SW 1271 (cell line): ENCODE data around the gene TSR3.

ENCODE experiments used
- DNase-seq, 2 experiments: peaks; one replicate each; lab custom pipeline; 2025; lab: John Stamatoyannopoulos, UW

The TSR3 gene

DNA sequence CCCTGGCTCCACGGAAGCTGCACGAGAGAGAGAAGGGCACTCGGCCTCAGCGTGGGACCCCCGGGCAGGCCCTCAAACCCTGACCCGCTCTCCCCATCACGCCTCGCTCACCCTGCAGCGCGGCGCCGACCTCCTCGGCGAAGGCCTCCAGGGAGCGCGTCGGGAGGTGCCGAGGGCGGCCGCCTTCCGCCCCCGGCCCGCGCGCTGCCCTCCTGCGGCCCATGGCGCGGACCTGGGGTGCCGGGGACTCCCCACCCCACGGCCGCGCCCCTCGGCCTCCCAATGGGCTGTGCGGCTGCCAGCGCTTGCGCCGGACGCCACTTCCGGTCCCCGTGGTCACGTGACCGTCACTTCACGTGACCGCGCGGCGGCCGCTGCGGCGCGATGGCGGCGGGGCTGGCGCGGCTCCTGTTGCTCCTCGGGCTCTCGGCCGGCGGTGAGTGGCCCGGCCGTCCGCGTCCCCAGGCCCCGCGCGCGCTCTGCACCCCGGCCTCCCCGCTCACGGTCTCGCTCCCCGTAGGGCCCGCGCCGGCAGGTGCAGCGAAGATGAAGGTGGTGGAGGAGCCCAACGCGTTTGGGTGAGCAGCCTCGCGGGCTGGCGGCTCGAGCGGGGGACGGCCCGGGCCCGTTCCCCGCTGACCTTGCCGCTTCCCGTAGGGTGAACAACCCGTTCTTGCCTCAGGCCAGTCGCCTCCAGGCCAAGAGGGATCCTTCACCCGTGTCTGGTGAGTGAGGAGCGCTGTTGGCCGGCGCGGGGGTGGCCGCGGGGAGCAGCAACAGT is at the start of gene TSR3, which contains the start of gene GNPTG:
TSS of gene TSR3 (minus strand) at position 297 of the 781 bp plus-strand sequence. CDS start at position 223, 74 bp downstream.
TSS of gene GNPTG (plus strand) at position 350 of the 781 bp plus-strand sequence. CDS start at position 385, 35 bp downstream.
- DNase-seq, result peak in 1 of 2 experiments; percentile 44

DNA sequence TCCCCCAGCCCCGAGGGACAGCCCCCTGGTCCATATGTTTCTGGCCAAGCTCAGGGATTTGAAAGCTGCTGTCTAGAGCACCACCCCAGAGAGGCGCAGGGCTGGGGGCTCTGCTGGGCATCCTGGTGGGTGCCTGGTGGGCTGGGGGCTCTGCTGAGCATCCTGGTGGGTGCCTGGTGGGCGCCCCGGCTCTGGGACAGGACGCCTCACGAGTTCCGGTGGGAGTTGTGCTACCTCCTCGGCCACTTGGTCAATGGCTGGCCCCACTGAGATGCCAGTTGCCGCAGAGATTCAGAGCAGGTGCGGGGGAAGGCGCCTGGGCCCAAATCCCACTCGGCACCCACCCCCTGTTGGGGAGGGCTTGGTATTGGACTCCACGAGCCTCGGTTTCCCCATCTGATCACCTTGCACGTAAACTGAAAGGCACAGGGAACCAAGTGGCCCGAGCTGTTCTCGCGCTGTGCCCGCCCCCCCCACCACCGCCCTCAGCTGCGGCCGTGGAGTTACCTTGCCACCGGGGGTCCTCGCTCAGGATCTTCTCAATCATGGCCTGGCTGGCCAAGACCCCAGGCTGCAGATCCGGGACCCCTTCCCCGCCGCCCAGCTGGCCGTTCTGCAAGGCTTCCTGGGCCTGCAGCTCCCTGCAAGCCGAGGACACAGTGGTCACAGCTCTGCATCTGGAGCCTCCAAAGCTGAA is 49.5 kb upstream of the TSR3 start:
- DNase-seq, result no peak

DNA sequence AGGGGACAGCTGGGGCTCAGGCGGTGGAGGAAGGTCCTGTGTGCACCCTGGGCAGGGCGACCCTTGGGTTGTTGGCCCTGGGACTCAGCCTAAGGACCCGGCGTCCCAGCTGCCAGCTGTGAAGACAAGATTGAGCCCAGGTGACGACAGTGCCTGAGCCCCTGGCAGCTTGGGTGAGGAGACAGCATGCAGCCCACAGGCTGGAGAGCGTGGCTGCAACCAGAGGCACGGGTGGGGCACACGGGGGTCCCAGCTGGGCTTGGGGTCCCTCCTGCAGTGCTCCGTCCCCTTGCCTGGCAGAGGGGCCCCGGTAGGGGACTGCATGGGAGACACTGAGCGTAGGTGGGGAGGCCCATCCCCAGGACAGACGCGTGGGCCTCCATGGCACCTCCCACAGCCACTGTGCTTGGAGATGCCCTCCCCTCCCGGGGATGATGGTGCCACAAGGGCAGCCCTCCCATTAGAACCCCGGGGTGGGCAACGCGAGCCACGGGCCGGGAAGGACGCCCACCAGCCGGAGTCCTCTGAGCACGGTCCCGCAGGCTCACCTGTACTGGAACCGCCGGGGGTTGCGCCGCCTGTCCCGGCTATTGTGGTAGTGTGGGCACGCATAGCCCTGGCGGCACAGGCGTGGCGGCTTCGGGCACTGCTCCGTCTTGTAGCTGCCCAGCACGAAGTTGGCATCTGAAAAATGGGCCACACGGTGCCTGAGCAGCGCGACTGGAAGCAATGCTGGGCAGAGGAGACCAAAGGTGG is 47.3 kb upstream of the TSR3 start:
- DNase-seq, result no peak

- DNase-seq, result no peak
Measured at GRCh38 chr16:1398351-1398750, 46.7 kb upstream of the TSR3 start.

GRCh38 chr16:1397779-1398178 is 46.1 kb upstream of the TSR3 start:
- no peak for DNase-seq

DNA sequence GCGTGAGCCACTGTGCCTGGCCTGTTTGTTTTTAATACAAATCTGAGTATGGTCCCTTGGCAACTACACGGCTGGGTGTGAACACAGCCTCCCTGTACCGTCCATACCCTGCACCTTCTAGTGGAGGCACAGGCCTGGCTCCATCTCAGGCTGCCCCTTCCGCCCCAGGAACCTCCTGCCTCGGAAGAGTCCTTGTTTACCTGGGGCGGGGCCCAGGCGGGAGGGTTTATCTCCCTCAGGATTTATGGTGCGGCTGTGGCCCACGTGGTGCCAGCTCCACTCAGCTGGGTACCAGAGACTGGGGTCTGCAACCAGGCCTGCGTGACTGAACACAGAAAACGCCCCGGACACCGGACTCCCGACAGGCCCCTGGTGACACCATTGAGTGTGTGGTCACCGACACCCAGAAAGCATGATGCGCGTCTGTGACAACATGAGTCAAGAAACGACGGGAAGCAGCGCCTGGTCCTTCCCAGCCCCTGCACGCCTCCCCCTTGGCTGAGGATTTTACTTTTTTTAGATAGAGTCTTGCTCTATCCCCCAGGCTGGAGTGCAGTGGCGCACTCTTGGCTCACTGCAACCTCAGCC is 43.9 kb upstream of the TSR3 start:
- no peak for DNase-seq

- no peak for DNase-seq
Measured at GRCh38 chr16:1394367-1394951, 42.8 kb upstream of the TSR3 start.

DNA sequence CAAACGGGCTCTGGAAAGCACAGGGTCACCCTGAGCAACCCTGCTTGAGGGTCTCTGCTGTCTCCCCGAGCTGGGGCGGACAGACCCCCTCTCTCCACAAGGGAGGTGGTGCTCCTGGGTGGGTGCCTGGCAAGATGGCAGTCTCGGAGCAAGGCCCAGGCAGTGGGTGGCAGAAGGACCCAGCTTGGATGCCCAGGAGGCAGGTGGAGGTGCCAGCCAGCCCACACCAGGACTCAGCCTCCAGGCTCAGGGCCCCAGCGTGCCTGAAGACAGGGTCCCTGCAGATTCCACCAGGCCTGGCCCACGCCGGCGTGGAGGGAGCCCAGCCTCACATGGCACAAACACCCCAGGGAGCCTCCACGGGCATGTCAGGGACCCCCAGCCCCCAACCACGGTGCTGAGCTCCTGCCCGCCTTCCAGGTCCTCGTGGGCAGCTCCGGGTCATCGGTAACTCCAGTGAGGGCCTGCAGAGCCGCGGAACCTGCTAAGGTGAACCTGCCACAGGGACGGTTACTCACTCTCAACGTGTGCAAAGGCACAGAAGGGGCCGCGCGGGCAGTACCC is 42.0 kb upstream of the TSR3 start:
- DNase-seq, result no peak

DNA sequence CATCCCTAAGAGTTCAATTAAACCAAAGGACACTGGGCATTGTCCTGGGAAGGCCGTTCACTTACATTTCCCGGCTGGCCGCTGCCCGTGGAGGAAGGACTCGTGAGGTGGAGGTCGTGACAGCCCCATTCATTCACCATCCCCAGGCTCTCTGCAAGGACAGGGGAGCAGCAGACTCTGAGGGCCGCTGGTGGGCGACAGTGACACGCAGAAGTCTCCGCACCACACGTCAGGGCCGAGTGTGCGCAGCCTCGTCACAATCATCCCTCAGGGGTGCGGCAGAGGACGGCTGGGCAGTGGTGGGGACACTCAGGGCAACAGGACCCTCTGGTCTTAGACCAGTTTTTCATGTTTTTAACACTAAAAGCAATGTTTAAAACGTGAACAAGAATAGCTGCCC is 41.1 kb upstream of the TSR3 start:
- DNase-seq, result no peak

DNA sequence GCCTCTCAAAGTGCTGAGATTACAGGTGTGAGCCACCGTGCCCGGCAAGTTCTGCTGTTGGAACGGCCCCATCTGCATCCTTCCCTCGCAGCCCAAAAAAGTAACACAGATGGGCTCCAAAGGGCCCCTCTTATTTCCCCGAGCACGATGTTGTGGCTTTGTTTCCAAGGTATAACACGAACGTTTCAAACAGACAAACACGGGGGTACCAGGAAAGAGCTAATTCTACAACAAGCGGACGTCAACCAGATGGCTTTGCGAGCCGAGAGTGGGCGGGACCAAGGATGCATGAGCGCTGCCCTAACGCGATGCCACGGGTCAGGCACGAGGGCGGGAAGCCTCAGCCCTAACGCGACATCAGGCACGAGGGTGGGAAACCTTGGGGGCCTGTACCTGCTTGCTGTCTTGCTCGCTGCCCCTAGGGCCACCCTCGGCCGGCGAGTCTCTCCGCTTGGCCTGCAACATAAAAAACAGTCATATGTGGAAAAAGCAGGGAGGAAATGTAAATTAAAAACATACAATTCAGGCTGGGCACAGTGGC is 38.6 kb upstream of the TSR3 start:
- DNase-seq, result no peak

DNA sequence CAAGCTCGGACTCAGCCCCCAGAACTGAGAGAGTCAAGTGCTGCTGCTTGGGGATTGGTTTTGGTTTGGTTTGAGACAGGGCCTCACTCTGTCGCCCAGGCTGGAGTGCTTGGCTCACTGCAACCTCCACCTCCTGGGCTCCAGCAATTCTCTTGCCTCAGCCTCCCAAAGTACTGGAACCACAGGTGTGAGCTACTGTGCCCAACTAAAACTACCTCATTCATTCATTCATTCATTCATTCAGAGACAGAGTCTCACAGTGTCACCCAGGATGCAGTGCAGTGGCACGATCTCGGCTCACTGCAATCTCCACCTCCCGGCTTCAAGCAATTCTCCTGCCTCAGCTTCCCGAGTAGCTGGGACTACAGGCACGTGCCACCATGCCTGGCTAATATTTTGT is 38.1 kb upstream of the TSR3 start:
- DNase-seq, result no peak

GRCh38 chr16:1387331-1387730 is 35.7 kb upstream of the TSR3 start:
- no peak for DNase-seq

GRCh38 chr16:1385232-1385631 is 33.6 kb upstream of the TSR3 start:
- DNase-seq, result no peak

- DNase-seq, result no peak
Measured at GRCh38 chr16:1383556-1383955, 31.9 kb upstream of the TSR3 start.

GRCh38 chr16:1381612-1382406 is 30.1 kb upstream of the TSR3 start:
- DNase-seq, result no peak

DNA sequence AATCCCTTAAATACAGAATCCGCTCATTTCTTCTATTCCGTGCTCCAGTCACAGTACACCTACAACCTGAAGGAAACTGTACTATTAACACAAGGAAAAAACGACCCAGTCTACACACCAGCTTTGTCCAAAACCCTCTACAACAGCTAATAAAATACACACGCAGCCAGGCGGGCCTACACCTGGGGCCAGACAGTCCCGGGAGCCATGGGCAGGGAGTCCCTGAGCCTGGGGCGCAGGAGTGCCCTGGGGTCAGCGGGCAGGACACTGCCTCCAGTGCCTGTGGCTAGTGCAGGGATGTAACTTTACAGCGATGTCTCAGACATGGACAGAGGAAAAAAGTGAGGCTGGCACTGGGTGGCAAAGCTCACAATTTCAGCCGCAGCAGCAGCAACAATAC is 28.5 kb upstream of the TSR3 start:
- DNase-seq, result no peak

DNA sequence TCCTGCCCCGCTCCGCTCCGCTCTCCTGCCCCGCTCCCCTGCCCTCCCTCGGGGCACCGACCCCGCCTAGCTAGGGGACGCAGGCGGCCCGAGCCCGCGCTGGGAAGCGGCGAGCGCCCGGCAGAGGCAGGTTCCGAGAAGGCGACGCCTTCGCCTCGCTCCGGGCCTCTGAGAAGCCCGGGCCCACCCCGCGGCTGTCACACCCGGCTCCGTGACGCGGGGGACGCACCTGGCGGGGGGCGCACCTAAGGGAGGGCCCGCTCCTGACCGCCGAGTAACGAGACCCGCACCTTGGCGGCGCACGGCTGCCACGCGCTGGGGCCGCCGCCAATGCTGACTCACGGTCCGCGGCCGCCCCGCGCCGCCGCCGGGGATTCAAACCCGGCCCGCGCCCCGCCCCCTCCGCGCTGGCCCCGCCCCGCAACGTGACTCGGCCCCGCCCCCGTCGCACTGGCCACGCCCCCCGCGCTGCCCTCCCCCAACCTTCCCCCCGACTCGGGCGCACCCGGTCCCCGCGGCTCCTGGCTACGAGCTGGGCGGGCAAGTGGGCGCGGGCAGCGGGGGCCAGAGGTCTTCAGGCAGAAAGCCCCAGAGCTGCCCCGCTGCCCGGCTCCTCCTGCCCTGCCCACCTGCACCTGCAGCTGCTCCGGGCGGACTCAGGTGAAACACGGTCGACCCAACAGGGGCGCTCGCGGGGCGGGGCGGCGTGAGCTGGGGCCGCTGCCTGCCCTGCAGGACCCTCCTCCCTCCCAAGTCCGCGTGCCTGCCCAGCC is 27.8 kb upstream of the TSR3 start:
- DNase-seq, result no peak

DNA sequence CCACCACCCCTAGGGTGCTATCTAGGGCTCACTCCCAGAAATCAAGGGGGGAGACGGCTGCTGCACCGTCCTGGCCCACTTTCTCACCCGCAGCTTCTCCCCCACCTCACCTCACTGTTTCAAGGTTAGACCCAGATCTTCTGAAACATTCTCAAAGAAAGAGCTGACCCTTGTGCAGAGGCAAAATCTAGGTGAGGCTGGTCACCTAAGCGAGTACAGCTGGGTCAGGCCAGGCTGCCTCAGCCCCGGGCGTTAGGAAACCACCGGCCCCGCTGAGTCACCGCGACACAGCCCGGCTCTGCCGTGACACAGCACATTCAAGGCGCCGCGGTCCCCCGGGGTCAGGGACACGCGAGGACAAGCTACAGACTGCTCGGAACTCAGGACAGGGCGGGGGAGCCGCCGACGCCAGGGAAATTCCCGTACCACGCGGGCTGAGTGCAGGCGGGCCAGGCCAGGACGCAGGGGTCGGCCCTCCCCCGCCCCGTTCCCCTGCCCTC is 27.2 kb upstream of the TSR3 start:
- DNase-seq, result peak in 1 of 2 experiments; percentile 11

DNA sequence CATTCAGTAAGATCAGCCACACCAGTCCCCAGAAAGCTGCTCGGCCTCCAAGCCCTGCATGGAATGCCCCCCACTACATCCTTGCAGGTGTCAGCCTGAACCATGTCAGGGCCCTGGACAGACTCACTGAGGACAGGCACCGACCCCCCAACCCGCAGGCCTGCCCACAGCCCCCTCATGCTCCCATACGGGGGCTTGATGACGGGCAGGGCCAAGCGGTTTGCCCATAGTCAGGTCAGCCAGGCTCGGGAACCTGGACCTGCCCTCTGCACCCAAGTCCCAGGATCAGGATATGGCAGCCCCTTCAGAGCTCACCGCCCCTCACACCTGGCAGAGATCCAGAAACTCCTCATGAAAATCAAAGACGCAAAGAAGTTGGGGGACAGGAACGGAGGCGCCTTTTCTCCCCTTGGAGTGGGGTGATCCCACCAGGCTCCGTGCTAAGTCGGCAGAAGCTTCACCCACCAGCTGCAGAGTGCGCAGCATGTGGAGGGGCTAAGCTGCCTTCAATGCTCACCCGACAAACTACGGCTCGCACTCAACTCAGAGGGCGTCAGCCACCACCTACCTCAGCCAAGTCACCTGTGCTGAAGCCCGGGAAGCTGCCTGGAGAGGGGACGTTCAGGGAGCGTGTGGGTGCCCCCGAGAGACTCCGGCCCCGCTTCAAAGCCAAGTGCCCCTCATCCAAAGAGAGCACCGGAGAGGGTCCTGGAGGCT is 26.6 kb upstream of the TSR3 start:
- DNase-seq, result no peak
